Right cardiac atrium (tissue), 5 donors: ENCODE measurements around the gene SPDEF. TPM values are rescaled to one million over a fixed set of nuclear protein-coding genes. Genes with fewer than 3 reads are reported as not detected.

Experiments used
- ATAC-seq, 2 donors: fragments of 200-7000 bp; cut with Tn5 transposase; one replicate each; pipeline versions ENCODE4 v1.8.0 to v1.9.1; 2020; ENCODE audit warnings: moderate library complexity in 2 of 2, mild to moderate bottlenecking in 1 of 2
- DNase-seq, 3 donors: peaks; one replicate each; pipeline ENCODE4 v3.0.0-alpha.2; 2020
- H3K27ac ChIP-seq: one replicate; pipeline ENCODE4 v1.5.1; 2013; ENCODE audit warnings: mild to moderate bottlenecking, low read length, control low read depth, moderate library complexity
- H3K27me3 ChIP-seq: one replicate; pipeline ENCODE4 v1.6.1; 2013; ENCODE audit not compliant: control insufficient read depth, insufficient read depth
- H3K4me1 ChIP-seq: one replicate; pipeline ENCODE4 v1.6.1; 2013; ENCODE audit warnings: low read length; ENCODE audit not compliant: control insufficient read depth, insufficient read depth
- H3K4me3 ChIP-seq: one replicate; pipeline ENCODE4 v1.5.1; 2013; ENCODE audit warnings: low read length, control low read depth
- H3K9me3 ChIP-seq: one replicate; pipeline ENCODE4 v1.6.1; 2013; ENCODE audit warnings: low read length; ENCODE audit not compliant: control insufficient read depth
- WGBS: extraction: QIAGEN DNeasy Blood & Tissue Kit; methylation state at CpG from one replicate; pipeline ENCODE4 v1.1.7; 2013; 5-methylcytosine and 5-hydroxymethylcytosine counted together
- intact Hi-C, 4 donors: fragments of 100-400 bp; cut with DNase I; formaldehyde crosslinking; loops; one replicate each; pipeline versions ENCODE4 v1.11.0 to v1.14.0; 2022 to 2023
- polyA plus RNA-seq: library from polyadenylated mRNA; stranded (reverse); fragments of 200-250 nt; gene quantifications from one replicate; pipeline ENCODE4 v1.2.3, GENCODE V29; 2013
- total RNA-seq, 4 donors: library from RNA; stranded (reverse); fragmentation: NEBNext Ultra II Directional; extraction: Animal tissue kit (Norgen Biotek cat#: 25700); gene quantifications; one replicate each; pipeline ENCODE4 v1.2.1, GENCODE V29; 2021
- donor health status: healthy with polysubstance abuse.
- donor health status: DM: no; HTN: yes; CAD: no.
- donor health status: DM: no; HTN: no; CAD: no.
- donor health status: DM: no; HTN: yes; CAD: no; lungs with severe emphysema.
- donor health status: DM: yes; HTN: yes; CAD: no.

The SPDEF gene
- total and polyA plus RNA-seq, 5 donors: 0.11 to 0.17 (median 0.14) TPM; not detected in 2

DNA sequence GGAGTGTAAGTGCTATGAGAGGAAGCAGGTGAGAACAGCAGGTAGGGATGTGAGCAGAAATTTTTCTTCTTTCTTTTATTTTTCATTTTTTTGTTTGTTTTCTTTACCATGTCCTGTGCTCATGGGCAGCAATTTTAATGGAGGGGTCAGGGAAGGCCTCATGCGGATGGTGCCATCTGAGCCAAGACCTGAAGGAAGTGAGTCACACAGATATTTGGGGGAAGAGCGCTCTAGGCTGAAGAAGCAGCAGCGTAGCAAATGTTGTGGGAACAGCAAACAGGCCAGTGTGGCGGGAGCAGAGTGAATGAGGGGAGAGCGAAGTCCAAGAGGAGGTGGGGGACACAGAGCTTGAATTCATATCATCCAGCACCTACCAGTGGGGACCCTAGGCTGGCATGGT, 12.7 kb downstream of the SPDEF start:
- 69% methylated on average over 5 of the region's 5 CpGs for WGBS
- intact Hi-C loops: no loop called here
- no peak for ATAC-seq

DNA sequence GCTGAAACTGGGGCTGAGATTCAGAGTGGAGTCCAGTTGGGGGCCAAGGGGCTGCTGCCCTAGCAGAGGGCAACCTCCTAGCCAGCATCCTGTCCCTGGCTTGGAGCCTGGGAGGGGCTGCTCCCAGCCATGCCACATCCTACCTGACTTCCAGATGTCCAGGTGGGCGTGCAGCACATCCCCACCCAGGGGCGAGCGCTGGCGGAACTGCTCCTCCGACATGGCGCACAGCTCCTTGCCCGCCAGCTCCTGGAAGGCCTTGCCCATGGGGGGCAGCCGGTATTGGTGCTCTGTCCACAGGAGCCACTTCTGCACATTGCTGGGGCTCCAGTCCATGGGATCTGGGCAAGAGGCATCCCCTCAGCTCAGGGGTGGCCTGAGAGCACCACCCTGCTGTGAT, 15.3 kb downstream of the SPDEF start:
- Histone ChIP-seq H3K27ac (no peak overlapping the region), H3K4me3 (no peak overlapping the region), H3K9me3 (no peaks in the 10 kb centered on the region), H3K4me1 (no peaks in the 10 kb centered on the region), H3K27me3 (no peaks in the 10 kb centered on the region)
- DNase-seq: no peak
- intact Hi-C loops: no loop called here
- WGBS: over 99% methylated on average over 8 of the region's 8 CpGs
- ATAC-seq: no peak

More for the DNA sequence above, 12.7 kb downstream of the SPDEF start:
- Histone ChIP-seq H3K27me3 (no peaks in the 10 kb centered on the region), H3K4me3 (no peak overlapping the region), H3K4me1 (peaks cover 4% of the 10 kb centered on the region), H3K27ac (no peak overlapping the region), H3K9me3 (no peaks in the 10 kb centered on the region)
- no peak for DNase-seq

DNA sequence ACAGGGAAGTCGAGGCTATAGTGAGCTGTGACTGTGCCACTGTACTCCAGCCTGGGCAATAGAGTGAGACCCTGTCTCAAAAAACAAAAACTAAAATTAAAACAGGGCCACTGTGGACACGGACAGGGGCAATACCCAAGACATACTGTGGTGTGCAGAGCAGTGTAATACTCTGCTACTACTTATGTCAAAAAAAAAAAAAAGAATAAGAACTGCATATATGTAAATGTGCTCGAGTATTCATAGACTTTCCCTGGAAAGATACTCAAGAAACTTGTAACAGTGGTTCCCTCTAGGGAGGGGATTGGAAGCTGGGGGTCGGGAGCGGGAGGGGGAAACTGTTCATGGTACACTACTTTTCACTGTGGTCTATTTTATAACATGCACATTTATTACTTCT, 15.9 kb downstream of the SPDEF start:
- DNase-seq: no peak
- intact Hi-C loops: no loop called here
- ATAC-seq: no peak
- Histone ChIP-seq H3K27ac (no peak overlapping the region), H3K9me3 (no peaks in the 10 kb centered on the region), H3K4me3 (no peak overlapping the region), H3K4me1 (no peaks in the 10 kb centered on the region), H3K27me3 (no peaks in the 10 kb centered on the region)
- 72% methylated on average over 5 of the region's 5 CpGs for WGBS

DNA sequence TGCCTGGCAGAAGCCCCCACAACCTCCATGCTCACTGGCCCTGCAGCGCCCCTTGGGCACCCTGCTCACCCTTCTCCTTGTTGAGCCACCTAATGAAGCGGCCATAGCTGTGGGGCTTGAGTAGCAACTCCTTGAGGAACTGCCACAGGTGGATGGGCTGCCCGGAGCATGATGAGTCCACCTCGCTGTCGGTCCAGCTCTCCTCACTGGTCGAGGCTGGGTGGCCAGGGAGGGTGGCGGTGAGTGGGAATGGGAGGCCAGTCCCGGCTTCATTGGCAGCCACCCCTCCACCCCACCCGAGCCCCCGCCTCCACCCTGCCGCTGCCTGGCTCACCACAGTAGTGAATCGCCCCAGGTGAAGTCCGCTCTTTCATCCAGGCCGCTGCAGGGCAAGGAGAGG, 16.9 kb downstream of the SPDEF start:
- Histone ChIP-seq H3K9me3 (no peaks in the 10 kb centered on the region), H3K4me1 (no peaks in the 10 kb centered on the region), H3K27me3 (no peaks in the 10 kb centered on the region), H3K4me3 (no peak overlapping the region), H3K27ac (no peak overlapping the region)
- intact Hi-C loops: loop anchor here in 1 of 4 donors (10.0 kb wide), 1 partner anchor 56 kb away; no protein-coding TSS in a partner anchor
- ATAC-seq (no peak), DNase-seq (no peak)
- 81% methylated on average over 14 of the region's 14 CpGs for WGBS

DNA sequence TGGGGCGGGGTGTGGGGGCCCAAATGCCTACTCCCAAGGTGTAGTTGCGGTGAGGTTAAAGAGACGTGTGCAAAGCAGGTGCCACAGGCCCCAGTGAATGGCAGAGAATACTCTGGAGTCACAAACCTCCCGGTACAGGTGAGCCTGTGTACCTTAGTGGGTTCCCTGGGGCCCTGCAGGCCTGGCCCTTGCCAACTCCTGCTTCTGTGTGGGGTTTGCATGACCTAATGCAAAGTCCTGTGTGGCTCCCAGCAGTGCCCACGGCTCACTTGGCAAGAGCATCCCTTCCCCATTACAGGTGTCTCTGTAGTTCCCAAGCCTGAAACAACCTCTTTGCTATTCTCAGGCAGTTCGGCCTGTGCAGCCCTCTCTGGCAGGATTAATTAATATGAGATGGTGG, 17.5 kb downstream of the SPDEF start:
- intact Hi-C loops: loop anchor here in 1 of 4 donors (10.0 kb wide), 1 partner anchor 56 kb away; no protein-coding TSS in a partner anchor
- DNase-seq (no peak), ATAC-seq (no peak)
- no peak overlapping the region for H3K4me3 ChIP-seq
- H3K27ac ChIP-seq: no peak overlapping the region
- no peaks in the 10 kb centered on the region for H3K27me3 ChIP-seq
- WGBS: 88% methylated on average over 6 of the region's 6 CpGs
- H3K4me1 ChIP-seq: no peaks in the 10 kb centered on the region
- H3K9me3 ChIP-seq: no peaks in the 10 kb centered on the region

DNA sequence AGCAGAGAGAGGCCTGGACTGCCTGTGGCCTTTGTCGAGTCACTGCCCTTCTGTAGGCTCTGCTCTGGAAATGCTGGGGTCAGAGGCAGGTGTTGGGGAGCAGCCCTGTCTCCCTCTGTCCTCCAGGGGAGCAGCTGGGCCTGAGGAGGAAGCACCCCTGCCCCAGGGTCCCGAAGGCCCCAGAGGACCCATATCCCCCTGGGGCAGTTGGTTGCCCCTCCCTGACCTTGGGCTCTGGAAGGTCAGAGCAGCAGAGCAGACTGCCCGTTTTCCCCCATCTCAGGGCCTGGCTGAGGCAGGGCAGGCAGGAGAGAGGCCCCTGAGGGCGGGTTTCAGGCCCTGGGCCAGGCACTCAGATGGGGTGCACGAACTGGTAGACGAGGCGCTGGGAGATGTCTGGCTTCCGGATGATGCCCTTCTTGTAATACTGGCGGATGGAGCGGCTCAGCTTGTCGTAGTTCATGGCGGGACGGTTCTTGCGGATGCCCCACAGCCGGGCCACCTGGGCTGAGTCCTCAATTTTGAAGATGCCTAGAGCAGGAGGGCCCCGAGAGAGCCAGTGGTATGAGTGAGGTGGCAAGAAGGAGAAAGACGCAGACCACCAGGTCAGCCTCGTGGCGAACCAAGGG, 18.1 kb downstream of the SPDEF start:
- WGBS: 91% methylated on average over 19 of the region's 19 CpGs
- H3K4me1 ChIP-seq: no peaks in the 10 kb centered on the region
- no peak for DNase-seq
- intact Hi-C loops: loop anchor here in 1 of 4 donors (10.0 kb wide), 1 partner anchor 57 kb away; no protein-coding TSS in a partner anchor
- no peaks in the 10 kb centered on the region for H3K9me3 ChIP-seq
- no peak overlapping the region for H3K27ac ChIP-seq
- no peak overlapping the region for H3K4me3 ChIP-seq
- ATAC-seq: no peak
- H3K27me3 ChIP-seq: no peaks in the 10 kb centered on the region

DNA sequence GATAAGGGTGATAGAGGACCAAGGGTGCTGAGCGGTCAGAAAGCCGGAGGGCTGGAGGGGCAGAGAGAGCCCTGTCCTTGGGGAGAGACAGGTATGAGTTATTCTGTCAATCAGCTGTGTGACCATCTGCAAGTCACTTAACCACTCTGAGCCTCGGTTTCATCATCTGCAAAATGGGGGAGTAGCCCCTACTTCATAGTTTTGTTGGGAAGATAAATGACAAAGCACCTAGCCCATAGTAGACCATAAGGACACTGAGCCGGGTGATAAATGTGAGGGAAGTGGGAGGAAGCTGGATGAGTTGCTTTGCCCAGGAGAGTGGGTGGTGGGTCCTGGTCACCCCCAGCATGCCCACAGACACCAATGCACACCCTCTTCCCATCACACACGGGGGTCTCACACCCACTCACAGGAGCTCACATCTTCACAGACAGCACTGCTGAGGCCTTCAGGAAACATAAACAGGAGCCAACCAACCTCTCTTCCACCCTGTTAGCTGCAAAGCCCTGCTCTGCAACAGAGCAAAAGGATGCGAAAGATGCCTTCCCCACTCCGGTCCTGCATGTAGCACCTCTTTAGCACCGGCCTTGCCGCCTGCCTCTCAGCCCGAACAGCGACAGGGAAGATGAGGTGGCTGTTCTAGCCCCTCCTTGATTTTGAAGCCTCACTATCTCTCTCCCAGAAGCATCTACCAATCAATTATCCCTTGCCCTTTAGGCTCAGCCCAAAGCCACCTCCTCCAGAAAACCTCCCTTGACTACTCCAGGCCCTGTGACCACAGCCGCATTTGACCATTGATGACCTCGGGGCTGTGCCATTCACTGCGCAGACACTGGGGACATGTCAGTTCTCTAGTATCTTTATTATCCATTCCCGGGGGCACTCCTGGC, 18.9 kb downstream of the SPDEF start:
- ATAC-seq: no peak
- intact Hi-C loops: loop anchor here in 1 of 4 donors (10.0 kb wide), 1 partner anchor 58 kb away; no protein-coding TSS in a partner anchor

DNA sequence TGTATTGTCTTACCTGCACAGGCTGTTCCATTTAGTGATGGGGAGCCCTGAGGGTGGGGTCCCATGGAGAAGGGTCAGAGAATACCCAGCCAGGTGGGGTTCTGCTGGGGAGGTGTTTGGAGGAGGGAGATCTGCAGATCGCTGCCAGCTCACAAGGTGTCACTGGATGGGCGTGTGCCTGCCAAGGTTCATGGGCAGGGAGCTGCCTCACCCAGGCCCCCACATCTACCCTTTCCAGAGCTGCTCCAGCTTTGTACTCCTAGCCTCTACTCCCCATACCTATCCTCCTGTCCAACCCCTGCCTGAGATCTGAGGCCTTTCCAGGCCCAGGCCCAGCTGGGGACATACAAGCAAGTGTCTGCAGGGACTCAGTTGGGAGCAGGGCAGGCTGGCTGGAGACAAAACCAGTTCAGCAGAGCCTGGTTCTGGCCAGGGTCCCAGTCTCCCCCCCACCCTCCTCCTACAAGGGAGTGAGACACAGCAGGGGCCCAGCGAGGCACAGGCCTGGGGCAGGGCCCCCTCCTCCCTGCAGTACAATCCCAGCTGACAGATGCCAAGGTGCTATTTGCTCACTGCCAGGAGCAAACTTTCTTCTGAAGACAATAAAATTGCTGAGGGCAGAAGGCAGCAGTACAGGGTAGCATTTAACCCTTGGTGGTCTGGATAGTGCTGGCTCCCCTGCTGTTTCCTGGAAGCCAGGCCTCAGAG, 19.7 kb downstream of the SPDEF start:
- no peak for DNase-seq

More for the DNA sequence above, 18.9 kb downstream of the SPDEF start:
- no peak for DNase-seq
- Histone ChIP-seq H3K27me3 (no peaks in the 10 kb centered on the region), H3K9me3 (no peaks in the 10 kb centered on the region), H3K27ac (no peak overlapping the region), H3K4me1 (no peaks in the 10 kb centered on the region), H3K4me3 (no peak overlapping the region)
- 82% methylated on average over 15 of the region's 15 CpGs for WGBS

DNA sequence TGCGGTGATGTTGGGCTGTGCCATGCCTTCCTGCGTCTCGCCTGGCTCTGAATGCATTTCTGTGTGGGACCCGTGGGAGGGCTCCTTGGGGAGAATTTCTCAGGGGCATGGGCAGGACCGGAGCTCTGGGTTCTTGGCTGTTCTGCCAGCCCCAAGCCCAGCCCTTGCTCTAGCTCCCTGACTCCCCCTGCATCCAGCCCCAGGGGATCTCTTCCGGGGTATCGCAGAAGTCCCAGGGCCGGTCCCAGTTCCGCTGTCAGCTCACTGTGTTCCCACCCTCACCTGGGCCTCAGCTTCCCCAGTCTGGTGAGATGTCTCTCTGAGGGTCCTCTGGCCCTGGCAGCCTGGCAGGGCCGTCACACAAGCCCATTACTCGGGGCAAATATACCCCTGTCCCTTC, 20.5 kb downstream of the SPDEF start:
- no peak for ATAC-seq
- Histone ChIP-seq H3K27me3 (no peaks in the 10 kb centered on the region), H3K4me3 (no peak overlapping the region), H3K4me1 (no peaks in the 10 kb centered on the region), H3K9me3 (no peaks in the 10 kb centered on the region), H3K27ac (no peak overlapping the region)
- DNase-seq: no peak
- intact Hi-C loops: loop anchor here in 1 of 4 donors (10.0 kb wide), 1 partner anchor 59 kb away; no protein-coding TSS in a partner anchor
- WGBS: 84% methylated on average over 11 of the region's 11 CpGs

More for the DNA sequence above, 19.7 kb downstream of the SPDEF start:
- WGBS: 69% methylated on average over 3 of the region's 3 CpGs
- H3K27ac ChIP-seq: no peak overlapping the region
- H3K4me3 ChIP-seq: no peak overlapping the region
- no peaks in the 10 kb centered on the region for H3K9me3 ChIP-seq
- H3K27me3 ChIP-seq: no peaks in the 10 kb centered on the region
- H3K4me1 ChIP-seq: no peaks in the 10 kb centered on the region
- no peak for ATAC-seq
- intact Hi-C loops: loop anchor here in 1 of 4 donors (10.0 kb wide), 1 partner anchor 58 kb away; no protein-coding TSS in a partner anchor

DNA sequence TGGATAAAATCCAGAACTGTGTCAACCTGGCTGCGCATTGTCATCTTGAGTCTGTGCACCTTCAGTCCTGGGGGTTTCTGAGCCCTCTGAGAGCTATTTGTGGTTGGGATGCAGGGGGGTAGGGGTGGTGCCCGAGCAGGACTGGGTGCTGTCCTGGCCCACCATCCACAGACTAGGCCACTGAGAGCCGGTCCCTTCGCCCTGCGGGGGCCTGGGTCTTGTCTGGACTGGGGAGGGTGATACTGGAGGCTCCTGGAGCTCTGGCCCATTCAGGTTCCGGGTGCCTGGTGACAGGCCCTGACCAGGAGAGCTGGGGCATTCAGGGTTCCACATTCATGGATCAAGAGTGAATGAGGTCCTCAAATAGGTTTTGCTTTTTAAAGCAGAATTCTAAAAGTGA, 20.9 kb downstream of the SPDEF start:
- Histone ChIP-seq H3K4me1 (no peaks in the 10 kb centered on the region), H3K27ac (no peak overlapping the region), H3K27me3 (no peaks in the 10 kb centered on the region), H3K9me3 (no peaks in the 10 kb centered on the region), H3K4me3 (no peak overlapping the region)
- intact Hi-C loops: loop anchor here in 1 of 4 donors (10.0 kb wide), 1 partner anchor 60 kb away; no protein-coding TSS in a partner anchor
- DNase-seq (no peak), ATAC-seq (no peak)
- 92% methylated on average over 6 of the region's 6 CpGs for WGBS
